GM18526 (cell line): Measurements from ENCODE around the gene BCKDK.

Source experiments
- POLR2A ChIP-seq: IDR thresholded peaks from 3 replicates; pipeline ENCODE4 v1.6.1; 2011; ENCODE audit not compliant: insufficient read length; ENCODE audit errors: extremely low read depth

BCKDK gene

DNA sequence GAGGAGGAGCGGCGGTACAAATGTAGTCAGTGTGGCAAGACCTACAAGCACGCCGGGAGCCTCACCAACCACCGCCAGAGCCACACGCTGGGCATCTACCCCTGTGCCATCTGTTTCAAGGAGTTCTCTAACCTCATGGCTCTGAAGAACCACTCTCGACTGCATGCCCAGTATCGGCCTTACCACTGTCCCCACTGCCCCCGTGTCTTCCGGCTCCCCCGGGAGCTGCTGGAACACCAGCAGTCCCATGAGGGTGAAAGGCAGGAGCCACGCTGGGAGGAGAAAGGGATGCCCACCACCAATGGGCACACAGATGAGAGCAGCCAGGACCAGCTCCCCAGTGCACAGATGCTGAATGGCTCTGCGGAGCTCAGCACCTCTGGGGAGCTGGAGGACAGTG, 31.2 kb upstream of the BCKDK start:
- no peak for TF ChIP-seq POLR2A

DNA sequence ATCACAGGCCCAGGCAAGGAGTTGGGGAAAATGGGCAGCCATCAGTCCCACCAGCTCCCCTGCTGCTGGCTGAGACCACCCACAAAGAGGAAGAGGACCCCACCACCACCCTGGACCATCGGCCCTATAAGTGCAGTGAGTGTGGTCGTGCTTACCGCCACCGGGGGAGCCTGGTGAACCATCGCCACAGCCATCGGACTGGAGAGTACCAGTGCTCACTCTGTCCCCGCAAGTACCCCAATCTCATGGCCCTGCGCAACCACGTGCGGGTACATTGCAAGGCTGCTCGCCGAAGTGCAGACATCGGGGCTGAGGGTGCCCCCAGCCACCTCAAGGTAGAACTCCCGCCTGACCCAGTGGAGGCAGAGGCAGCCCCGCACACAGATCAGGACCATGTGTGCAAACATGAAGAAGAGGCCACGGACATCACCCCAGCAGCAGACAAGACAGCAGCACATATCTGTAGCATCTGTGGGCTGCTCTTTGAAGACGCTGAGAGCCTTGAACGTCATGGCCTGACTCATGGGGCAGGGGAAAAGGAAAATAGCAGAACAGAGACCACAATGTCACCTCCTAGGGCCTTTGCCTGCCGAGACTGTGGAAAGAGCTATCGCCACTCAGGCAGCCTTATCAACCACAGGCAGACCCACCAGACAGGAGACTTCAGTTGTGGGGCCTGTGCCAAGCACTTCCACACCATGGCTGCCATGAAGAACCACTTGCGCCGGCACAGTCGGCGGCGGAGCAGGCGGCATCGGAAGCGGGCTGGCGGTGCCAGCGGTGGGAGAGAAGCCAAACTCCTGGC, 30.4 kb upstream of the BCKDK start:
- no peak for TF ChIP-seq POLR2A

DNA sequence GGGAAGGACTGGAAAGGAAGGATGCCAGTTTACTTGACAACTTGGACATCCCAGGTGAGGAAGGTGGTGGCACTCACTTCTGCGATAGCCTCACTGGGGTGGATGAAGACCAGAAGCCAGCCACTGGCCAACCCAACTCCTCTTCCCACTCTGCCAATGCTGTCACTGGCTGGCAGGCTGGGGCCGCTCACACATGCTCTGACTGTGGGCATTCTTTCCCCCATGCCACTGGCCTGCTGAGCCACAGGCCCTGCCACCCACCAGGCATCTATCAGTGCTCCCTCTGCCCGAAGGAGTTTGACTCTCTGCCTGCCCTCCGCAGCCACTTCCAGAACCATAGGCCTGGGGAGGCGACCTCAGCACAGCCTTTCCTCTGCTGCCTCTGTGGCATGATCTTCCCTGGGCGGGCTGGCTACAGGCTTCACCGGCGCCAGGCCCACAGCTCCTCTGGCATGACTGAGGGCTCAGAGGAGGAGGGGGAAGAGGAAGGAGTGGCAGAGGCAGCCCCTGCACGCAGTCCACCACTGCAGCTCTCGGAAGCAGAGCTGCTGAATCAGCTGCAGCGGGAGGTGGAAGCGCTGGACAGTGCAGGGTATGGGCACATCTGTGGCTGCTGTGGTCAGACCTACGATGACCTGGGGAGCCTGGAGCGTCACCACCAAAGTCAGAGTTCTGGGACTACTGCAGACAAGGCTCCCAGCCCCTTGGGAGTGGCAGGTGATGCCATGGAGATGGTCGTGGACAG, 29.4 kb upstream of the BCKDK start:
- no peak for TF ChIP-seq POLR2A

GRCh38 chr16:31079342-31079944, 28.7 kb upstream of the BCKDK start:
- no peak for TF ChIP-seq POLR2A

DNA sequence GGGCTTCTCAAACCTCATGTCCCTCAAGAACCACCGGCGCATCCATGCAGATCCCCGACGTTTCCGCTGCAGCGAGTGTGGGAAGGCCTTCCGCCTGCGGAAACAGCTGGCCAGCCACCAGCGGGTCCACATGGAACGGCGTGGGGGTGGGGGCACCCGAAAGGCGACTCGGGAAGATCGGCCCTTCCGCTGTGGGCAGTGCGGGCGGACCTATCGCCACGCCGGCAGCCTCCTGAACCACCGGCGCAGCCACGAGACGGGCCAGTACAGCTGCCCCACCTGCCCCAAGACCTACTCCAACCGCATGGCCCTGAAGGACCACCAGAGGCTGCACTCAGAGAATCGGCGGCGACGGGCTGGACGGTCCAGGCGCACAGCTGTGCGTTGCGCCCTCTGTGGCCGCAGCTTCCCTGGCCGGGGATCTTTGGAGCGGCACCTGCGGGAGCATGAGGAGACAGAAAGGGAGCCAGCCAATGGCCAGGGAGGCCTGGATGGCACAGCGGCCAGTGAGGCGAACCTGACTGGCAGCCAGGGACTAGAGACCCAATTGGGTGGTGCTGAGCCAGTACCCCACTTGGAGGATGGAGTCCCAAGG, 28.1 kb upstream of the BCKDK start:
- no peak for TF ChIP-seq POLR2A

DNA sequence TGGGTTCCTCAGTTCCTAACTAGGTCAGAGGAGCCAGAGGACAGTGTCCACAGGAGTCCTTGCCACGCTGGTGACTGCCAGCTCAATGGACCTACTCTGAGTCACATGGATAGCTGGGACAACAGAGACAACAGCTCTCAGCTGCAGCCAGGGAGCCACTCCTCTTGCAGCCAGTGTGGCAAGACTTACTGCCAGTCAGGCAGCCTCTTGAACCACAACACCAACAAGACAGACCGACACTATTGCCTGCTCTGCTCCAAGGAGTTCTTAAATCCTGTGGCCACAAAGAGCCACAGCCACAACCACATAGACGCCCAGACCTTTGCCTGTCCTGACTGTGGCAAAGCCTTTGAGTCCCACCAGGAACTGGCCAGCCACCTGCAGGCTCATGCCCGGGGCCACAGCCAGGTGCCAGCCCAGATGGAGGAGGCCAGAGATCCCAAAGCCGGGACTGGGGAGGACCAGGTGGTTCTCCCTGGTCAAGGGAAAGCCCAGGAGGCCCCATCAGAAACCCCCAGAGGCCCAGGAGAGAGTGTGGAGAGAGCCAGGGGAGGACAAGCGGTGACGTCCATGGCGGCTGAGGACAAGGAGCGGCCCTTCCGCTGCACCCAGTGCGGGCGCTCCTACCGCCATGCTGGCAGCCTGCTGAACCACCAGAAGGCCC, 27.3 kb upstream of the BCKDK start:
- TF ChIP-seq POLR2A, result no peak

- no peak for TF ChIP-seq POLR2A
These were observed 26.5 kb upstream of the BCKDK start for GRCh38 chr16:31081428-31082351.

- TF ChIP-seq POLR2A, result no peak
These were observed 25.7 kb upstream of the BCKDK start for GRCh38 chr16:31082368-31083045.

DNA sequence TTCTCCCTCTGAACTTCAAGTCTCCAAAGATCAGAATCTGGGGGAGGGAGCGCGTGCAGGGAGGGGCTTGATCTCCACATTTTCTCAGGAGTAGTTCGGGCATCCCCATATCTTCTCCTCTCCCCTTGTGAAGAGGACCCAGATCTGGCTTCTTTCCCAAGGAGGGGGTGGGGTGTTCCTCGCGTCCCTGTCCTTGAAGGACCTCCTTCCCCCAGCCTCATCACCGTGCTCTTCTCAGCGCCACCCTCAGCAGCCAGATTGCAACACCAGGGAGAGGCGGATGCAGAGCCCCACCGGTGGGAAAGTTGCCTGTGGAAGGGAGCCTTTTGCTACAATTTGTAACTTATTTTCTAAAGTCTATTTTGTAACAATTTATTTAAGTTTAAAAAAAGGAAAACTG, 25.1 kb upstream of the BCKDK start:
- no peak for TF ChIP-seq POLR2A

DNA sequence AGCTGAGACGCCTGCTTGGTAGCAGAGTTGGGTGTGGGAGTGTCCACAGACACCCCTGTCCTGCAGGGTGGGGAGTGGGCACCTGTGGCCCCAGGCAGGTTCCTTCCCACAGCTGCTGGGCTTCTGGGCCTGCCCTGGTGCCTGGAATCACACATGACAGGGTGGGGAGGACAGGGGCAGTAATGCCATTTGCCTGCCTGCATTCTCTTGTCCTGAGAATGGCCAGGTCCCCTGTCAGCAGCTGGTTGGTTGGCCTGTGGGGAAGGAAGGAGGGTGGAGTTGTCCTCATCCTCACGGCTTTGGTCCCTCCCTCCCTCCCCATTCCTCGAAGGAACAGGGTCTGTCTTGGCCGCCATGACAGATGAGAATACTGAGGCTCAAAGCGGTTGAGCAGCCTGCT, 24.6 kb upstream of the BCKDK start:
- no peak for TF ChIP-seq POLR2A

DNA sequence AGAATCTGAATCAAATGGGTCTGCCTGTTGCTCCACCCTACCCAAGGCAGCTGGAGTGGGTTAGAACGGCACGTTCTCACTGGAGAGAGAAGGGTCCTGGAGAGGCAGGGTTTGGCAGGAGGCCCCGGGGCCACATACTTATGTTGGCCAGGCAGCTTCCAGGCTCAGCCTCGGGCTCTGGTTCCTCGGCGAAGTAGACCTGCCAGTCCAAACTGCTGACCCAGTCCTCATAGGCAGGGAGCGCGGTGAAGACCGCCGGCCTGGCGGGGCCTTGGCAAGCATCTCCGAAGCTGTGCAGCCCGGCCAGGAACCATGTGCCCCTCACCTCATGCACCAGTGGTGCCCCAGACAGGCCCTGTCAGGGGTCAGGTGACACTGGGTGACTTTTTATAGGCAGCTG, 24.2 kb upstream of the BCKDK start:
- TF ChIP-seq POLR2A, result no peak

DNA sequence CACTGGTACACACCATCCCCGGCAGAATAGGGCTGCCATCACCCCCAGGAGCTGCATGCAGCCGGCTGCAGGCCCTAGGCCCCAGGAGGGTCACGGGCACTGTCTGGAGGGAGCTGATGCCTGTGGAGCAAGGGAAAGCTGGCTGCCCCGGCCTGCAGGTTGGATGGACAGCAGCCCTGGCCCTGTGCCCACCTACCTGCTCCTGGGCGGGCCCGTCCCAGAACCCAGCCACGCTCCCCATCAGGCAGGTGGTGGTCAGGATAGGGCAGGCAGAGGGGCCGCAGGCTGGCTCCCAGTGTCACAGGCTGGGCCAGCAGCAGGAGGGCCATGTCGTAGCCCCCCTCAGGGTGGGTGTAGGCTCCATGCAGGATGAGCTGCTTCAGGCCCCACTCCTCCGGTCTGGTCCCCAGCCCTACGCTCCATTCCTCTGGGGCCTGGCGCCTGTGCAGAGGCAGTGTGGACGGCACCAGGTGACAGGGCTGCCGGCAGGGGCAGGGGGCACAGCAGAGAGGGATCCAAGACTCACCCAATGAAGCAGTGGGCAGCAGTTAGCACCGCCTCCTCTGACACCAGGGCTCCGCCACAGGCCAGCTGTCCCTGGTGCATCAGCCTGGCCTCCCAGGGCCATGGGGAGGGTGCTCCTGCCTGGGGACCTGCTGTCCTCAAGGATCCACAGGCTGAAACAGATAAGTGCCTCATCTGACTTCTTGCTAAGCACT, 23.4 kb upstream of the BCKDK start:
- no peak for TF ChIP-seq POLR2A

- no peak for TF ChIP-seq POLR2A
These were observed 22.8 kb upstream of the BCKDK start for GRCh38 chr16:31085411-31085810.

DNA sequence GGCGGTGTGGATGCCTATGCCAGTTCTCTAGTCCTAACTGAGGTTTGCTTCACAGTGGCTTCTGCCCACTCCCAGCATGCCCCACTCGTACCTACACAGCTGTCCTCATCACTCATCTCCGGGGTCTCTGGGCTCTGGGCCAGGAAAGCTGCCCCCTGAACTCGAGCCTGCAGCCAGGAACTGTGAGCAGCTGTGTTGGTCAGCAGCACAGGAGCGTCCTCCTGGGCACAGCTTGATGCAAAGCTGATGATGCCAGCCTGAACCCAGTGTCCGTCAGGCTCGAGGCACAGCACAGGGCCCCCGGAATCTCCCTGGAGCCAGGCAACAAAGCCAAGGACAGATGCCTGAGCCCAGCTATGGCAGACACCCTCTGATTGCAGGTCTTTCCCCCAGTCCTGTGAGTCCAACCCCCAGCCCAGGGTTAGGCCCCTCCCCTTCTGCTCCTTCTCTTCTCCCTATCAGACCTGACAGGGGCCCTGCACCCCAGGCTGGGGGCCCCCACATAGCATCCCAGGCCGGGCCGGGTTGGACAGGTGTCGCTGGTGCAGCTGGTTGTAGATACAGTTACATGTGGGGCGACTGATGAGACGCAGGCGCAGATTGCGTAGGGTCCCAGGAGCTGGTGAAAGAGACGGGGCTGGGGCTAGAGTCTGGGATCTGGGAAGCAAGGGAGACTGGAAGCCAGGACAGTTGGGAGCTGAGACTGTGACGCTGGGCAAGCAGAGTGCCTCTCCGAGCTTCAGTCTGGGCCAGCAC, 22.1 kb upstream of the BCKDK start:
- no peak for TF ChIP-seq POLR2A
